Astrocyte (in vitro differentiated cells and primary cell): ENCODE data around the gene FXYD5.
"Not testable (repeated sequence)": the region's sequence is repeated elsewhere in the genome, so short reads cannot be mapped to it uniquely, and the experiment has no call there.

Experiments
- CTCF ChIP-seq: IDR thresholded peaks from 2 replicates; pipeline ENCODE4 v1.5.1; 2011; ENCODE audit warnings: low read depth, mild to moderate bottlenecking, inconsistent platforms, low read length, moderate library complexity; ENCODE audit not compliant: insufficient read depth
- EZH2 ChIP-seq: IDR thresholded peaks from 2 replicates; pipeline ENCODE4 v1.6.1; 2012; ENCODE audit warnings: mild to moderate bottlenecking, low read length, inconsistent platforms; ENCODE audit not compliant: insufficient read depth

GRCh38 chr19:35196861-35197260 lies 42.3 kb downstream of the FXYD5 start:
- TF ChIP-seq CTCF, EZH2: not testable (repeated sequence)
